Omental fat pad (tissue), 4 donors: ENCODE measurements around the gene CFAP221. TPM values are rescaled to one million over a fixed set of nuclear protein-coding genes. Genes with fewer than 3 reads are reported as not detected.
A peak's percentile ranks its signal among the peaks of the same experiment; 100 is the strongest.

Experiments used
- ATAC-seq: fragments of 150-250 bp; one replicate; pipeline ENCODE4 v1.9.1; 2016; ENCODE audit warnings: mild to moderate bottlenecking, moderate library complexity; ENCODE audit not compliant: low FRiP score
- DNase-seq: peaks from one replicate; pipeline ENCODE4 v3.0.0-alpha.2; 2019; ENCODE audit warnings: low spot score
- CTCF ChIP-seq, 3 donors: fragments of 450-650 bp; IDR thresholded peaks; one replicate each; pipeline ENCODE4 v1.5.1; 2016 to 2017; ENCODE audit warnings: antibody characterized with exemption in 3 of 3, mild to moderate bottlenecking in 3 of 3, moderate library complexity in 2 of 3
- total RNA-seq, 4 donors: library from RNA; depleted of rRNA; stranded (reverse); fragments of >200 nt; gene quantifications; one replicate each; pipeline ENCODE4 v1.1.0, GENCODE V29; 2016

The CFAP221 gene
- total RNA-seq, 4 donors from 2014 or later: 1.2 to 1.7 (median 1.3) TPM; not detected in 1

- no peak for ATAC-seq
- no peak for TF ChIP-seq CTCF (IDR thresholded peaks at IDR 0.05)
- DNase-seq: no peak
Observed at GRCh38 chr2:119545754-119546446, 1.7 kb downstream of the CFAP221 start.

- DNase-seq: no peak
- TF ChIP-seq CTCF (IDR thresholded peaks at IDR 0.05): no peak
- no peak for ATAC-seq
Observed at GRCh38 chr2:119546447-119546767, 2.2 kb downstream of the CFAP221 start.

- DNase-seq (no peak), ATAC-seq (no peak)
- TF ChIP-seq CTCF (IDR thresholded peaks at IDR 0.05): no peak
Observed at GRCh38 chr2:119548516-119549120, 4.4 kb downstream of the CFAP221 start.

GRCh38 chr2:119549241-119549640 is 5.0 kb downstream of the CFAP221 start:
- ATAC-seq (peak; percentile 50), DNase-seq (no peak)
- no peak for TF ChIP-seq CTCF (IDR thresholded peaks at IDR 0.05)

GRCh38 chr2:119550346-119550745 is 6.1 kb downstream of the CFAP221 start:
- no peak for TF ChIP-seq CTCF (IDR thresholded peaks at IDR 0.05)
- ATAC-seq (no peak), DNase-seq (no peak)

GRCh38 chr2:119550856-119551255 is 6.6 kb downstream of the CFAP221 start:
- no peak for TF ChIP-seq CTCF (IDR thresholded peaks at IDR 0.05)
- DNase-seq: no peak
- no peak for ATAC-seq

- ATAC-seq: no peak
- TF ChIP-seq CTCF (IDR thresholded peaks at IDR 0.05): no peak
- DNase-seq: no peak
Observed at GRCh38 chr2:119552902-119553301, 8.7 kb downstream of the CFAP221 start.
